Fibroblast of pulmonary artery (primary cell): Measurements from ENCODE around the gene GPR34.
"Not testable (repeated sequence)": the region's sequence is repeated elsewhere in the genome, so short reads cannot be mapped to it uniquely, and the experiment has no call there.

Experiments
- DNase-seq: peaks from one replicate; pipeline ENCODE4 v3.0.0-alpha.2; 2010; ENCODE audit warnings: low read depth
- H3K4me3 ChIP-seq: replicated peaks from 2 replicates; pipeline ENCODE4 v1.5.1; 2011; ENCODE audit warnings: low read depth, mild to moderate bottlenecking, control low read depth, low read length, moderate library complexity
- TF ChIP-seq, protein P1 (sequence below): IDR thresholded peaks from 2 replicates; pipeline ENCODE4 v1.5.1; 2011; ENCODE audit warnings: mild to moderate bottlenecking, control low read depth, low read length, inconsistent platforms; ENCODE audit errors: missing control alignments

GPR34 gene

DNA sequence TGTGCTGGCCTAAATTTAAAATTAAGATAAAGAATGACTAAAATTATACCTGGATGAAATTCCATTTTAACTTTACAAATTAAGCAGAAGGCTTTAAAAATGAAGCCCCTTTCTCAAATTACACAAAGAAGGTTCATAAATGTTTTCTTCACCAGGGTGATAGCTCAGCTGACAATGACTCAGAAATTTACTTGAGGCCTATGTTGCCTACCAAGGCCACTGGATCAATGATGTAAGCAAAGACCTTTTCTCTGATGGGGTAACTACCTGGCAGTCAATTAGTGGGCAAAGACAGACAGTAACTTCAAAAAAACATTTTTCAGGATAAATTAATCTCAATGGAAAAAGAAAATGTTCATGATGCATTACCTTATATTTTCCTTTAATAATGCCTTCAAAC lies 23.9 kb upstream of the GPR34 start:
- peak; percentile 3 for DNase-seq
- TF ChIP-seq, protein P1, sequence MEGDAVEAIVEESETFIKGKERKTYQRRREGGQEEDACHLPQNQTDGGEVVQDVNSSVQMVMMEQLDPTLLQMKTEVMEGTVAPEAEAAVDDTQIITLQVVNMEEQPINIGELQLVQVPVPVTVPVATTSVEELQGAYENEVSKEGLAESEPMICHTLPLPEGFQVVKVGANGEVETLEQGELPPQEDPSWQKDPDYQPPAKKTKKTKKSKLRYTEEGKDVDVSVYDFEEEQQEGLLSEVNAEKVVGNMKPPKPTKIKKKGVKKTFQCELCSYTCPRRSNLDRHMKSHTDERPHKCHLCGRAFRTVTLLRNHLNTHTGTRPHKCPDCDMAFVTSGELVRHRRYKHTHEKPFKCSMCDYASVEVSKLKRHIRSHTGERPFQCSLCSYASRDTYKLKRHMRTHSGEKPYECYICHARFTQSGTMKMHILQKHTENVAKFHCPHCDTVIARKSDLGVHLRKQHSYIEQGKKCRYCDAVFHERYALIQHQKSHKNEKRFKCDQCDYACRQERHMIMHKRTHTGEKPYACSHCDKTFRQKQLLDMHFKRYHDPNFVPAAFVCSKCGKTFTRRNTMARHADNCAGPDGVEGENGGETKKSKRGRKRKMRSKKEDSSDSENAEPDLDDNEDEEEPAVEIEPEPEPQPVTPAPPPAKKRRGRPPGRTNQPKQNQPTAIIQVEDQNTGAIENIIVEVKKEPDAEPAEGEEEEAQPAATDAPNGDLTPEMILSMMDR, result no peak

DNA sequence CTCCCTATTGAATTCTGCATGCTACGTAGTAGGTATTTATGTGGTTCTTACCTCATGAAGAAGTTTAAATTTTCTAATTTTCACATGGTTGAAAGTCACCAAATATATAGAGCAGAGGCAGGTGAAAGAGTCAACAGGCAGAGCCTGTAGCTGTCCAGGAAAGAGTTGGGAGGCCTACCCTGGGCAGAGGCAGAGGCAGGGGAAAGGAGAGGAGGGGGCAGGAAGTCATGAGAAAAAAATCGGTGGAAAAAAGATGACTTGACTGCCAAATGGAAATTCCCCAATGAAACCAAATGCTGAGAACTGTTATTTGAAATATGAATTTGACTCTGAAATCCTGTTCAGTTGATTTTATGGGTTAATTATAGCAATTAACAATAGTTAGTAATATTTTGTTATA lies 23.1 kb upstream of the GPR34 start:
- TF ChIP-seq, protein P1, result no peak
- no peak overlapping the region for H3K4me3 ChIP-seq
- DNase-seq, result peak; percentile 12

More for the DNA sequence above, 23.9 kb upstream of the GPR34 start:
- no peak overlapping the region for H3K4me3 ChIP-seq

DNA sequence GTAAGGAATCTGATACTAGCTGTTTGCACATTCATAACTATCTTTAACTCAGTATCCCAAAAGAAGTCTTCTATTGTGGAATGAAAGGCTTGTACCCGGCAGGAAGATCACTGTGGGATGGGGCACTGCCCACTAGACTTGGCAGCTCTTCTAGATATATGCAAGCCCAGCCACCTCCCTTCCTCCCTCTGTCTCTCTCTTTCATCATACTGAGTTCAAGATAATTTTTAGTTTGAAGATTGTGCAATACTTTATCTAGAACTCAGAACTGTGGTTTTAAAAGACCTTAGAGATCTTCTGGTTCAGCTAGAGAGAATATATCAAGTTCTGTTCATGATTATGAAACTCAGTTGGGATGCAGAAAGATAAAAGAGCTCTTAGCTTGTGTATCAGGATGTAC lies 22.5 kb upstream of the GPR34 start:
- no peak overlapping the region for H3K4me3 ChIP-seq
- DNase-seq, result peak; percentile 58
- TF ChIP-seq, protein P1, result no peak

DNA sequence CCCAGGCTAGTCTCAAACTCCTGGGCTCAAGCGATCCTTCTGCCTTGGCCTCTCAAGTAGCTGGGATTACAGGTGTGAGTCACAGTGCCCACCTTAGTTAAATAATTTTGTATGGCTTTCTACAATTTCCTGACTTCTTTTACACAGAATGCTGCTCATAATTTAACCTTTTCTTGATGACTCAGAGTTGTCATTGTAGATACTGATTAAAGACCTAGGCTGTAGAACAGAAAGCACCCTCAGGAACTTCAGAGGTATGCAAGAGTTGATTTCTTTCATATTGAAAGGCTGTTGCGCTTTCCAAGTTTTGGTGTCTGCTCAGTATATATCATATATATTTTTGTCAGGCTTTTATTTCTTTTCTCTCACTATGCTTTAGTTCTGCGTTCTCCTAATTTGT lies 21.1 kb upstream of the GPR34 start:
- TF ChIP-seq, protein P1, result no peak
- no peak for DNase-seq
- H3K4me3 ChIP-seq, result no peak overlapping the region

DNA sequence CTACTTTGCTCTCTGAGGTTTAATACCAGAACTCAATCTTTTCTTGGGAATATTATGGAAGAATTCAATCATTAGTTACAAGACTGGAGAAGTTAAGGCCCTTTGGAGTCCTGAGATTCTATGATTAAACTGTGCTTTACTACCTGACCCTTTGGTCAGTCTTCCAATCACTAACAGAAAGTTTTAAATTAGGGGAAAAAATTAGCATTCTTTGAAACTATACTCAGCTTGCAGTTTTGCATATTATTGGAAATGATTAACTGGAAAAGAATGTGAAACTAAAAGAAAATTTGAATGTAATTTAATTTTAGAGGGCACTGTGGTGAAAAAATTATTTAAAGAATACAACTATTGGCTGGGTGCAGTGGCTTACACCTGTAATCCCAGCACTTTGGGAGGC lies 18.7 kb upstream of the GPR34 start:
- no peak overlapping the region for H3K4me3 ChIP-seq
- no peak for DNase-seq
- TF ChIP-seq, protein P1, result no peak

DNA sequence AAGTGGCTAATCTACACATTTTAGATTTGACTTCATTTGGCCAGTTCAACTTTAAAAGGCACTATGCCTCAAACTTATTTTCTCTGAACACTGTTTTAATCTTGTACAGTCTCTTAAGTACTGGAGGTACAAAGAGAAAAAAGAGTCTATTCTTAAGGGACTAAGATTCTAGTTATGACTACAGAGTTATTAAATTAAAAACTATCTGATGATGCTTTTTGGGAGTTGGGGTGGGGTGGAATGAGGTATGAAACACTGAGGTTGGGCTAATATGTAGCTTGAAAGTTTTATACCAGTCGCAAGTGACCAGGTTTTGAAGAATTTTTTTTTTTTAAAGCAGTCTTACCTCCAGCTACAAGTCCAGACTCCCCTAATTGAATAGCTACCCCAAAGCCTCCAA lies 17.7 kb upstream of the GPR34 start:
- DNase-seq, result no peak
- H3K4me3 ChIP-seq, result no peak overlapping the region
- TF ChIP-seq, protein P1, result no peak

DNA sequence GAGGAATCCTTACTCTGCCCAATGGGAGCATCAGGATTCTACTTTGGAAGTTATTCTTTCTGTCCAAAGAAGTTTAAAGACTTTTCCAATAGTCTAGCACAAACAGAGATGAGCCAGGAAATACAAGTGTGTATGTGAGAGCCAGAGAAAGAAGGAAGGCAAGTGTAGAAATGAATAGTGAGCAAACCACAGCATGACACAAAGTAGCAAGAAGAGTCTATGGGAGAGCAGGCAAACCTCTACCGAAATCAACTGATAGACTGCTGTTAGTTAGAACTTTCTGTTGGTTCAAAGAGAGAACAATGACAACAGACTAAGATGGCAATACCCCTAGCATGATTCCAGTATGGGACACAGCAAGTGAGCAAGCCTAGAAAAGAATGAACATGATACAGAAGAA lies 16.1 kb upstream of the GPR34 start:
- no peak overlapping the region for H3K4me3 ChIP-seq
- DNase-seq, result no peak
- TF ChIP-seq, protein P1, result no peak

DNA sequence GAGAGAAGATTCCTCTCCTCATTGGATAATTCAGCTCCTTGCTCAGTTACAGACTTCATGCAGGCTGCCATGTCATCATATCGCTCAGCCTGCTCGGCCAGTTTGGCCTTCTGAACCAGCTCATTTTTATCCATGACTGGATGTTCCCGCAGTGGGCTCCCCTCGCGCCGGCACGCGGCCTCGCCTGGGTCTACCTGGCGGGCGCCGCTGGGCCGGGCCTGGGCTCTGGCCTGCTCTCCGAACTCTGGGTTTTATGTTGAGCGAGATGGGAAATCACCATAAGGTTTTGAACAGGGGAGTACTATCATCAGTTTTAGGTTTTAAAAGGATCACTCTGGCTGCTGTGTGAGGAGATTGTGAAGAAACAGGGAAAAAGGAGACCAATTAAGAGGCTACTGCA lies 12.4 kb upstream of the GPR34 start:
- not testable (repeated sequence) for H3K4me3 ChIP-seq, DNase-seq
